Measurements from ENCODE around the gene POLR2E. TPM values are rescaled to one million over a fixed set of nuclear protein-coding genes. Genes with fewer than 3 reads are reported as not detected.

POLR2E gene
- 173 and 184 TPM in 2 replicates for total RNA-seq

GRCh38 chr19:1094978-1095701 is at the start of gene POLR2E:
Gene POLR2E (minus strand): TSS chr19:1095375. CDS start chr19:1095315, 60 bp downstream.
- intact Hi-C loops (cut with micrococcal nuclease): loop anchor here (1.0 to 2.0 kb wide), 3 partner anchors 8 to 146 kb away; partner anchors contain the start of genes ATP5F1D and GPX4
- Mint-ChIP-seq H3K9me3 (no peaks in the 10 kb centered on the region), H3K4me3 (peak within 1 kb of the TSS; percentile 90), H3K36me3 (ENCODE audit: low read depth) (peaks cover 19% of the 10 kb centered on the region), H3K27me3 (no peaks in the 10 kb centered on the region), H3K4me1 (peaks cover 45% of the 10 kb centered on the region), H3K27ac (peak within 1 kb of the TSS; percentile 84)
- POLR2A ChIA-PET: interaction anchor here (0.6 to 2.9 kb wide), 13 partner anchors 9 to 342 kb away, joined by 3 to 48 read pairs (median 4); partner anchors contain the start of genes ABCA7, ARHGAP45, CIRBP and GPX4
- DNase-seq (peak; percentile 98), ATAC-seq (ENCODE audit: low read depth) (peak; percentile 98)
- CTCF ChIA-PET: interaction anchor here (0.7 kb wide), 1 partner anchor 30 kb away, joined by 5 read pairs; no protein-coding TSS in a partner anchor
- no peak for TF ChIP-seq CTCF (IDR thresholded peaks at IDR 0.05)

- Mint-ChIP-seq H3K36me3 (ENCODE audit: low read depth) (peaks cover 47% of the 10 kb centered on the region), H3K9me3 (no peaks in the 10 kb centered on the region), H3K4me1 (no peaks in the 10 kb centered on the region), H3K27ac (no peak overlapping the region), H3K4me3 (no peak overlapping the region), H3K27me3 (no peaks in the 10 kb centered on the region)
- no peak for DNase-seq
- intact Hi-C loops (cut with micrococcal nuclease): no loop called here
- ChIA-PET POLR2A (no interaction called here), CTCF (no interaction called here)
- no peak for ATAC-seq (ENCODE audit: low read depth)
- TF ChIP-seq CTCF (IDR thresholded peaks at IDR 0.05): no peak
Observed at GRCh38 chr19:1144741-1145140, 49.6 kb upstream of the POLR2E start.

- ATAC-seq (ENCODE audit: low read depth) (no peak), DNase-seq (no peak)
- H3K36me3 Mint-ChIP-seq (ENCODE audit: low read depth): peaks cover 49% of the 10 kb centered on the region
- no peak overlapping the region for H3K4me3 Mint-ChIP-seq
- no peak for TF ChIP-seq CTCF (IDR thresholded peaks at IDR 0.05)
- no peaks in the 10 kb centered on the region for H3K9me3 Mint-ChIP-seq
- H3K4me1 Mint-ChIP-seq: no peaks in the 10 kb centered on the region
- H3K27ac Mint-ChIP-seq: no peak overlapping the region
- intact Hi-C loops (cut with micrococcal nuclease): no loop called here
- CTCF ChIA-PET: no interaction called here
- POLR2A ChIA-PET: no interaction called here
- H3K27me3 Mint-ChIP-seq: no peaks in the 10 kb centered on the region
Observed at GRCh38 chr19:1143828-1144399, 48.7 kb upstream of the POLR2E start.

GRCh38 chr19:1141944-1142343 is 46.8 kb upstream of the POLR2E start:
- Mint-ChIP-seq H3K27ac (no peak overlapping the region), H3K4me1 (no peaks in the 10 kb centered on the region), H3K9me3 (no peaks in the 10 kb centered on the region), H3K36me3 (ENCODE audit: low read depth) (peaks cover 48% of the 10 kb centered on the region), H3K27me3 (no peaks in the 10 kb centered on the region), H3K4me3 (no peak overlapping the region)
- no peak for TF ChIP-seq CTCF (IDR thresholded peaks at IDR 0.05)
- CTCF ChIA-PET: no interaction called here
- DNase-seq: no peak
- POLR2A ChIA-PET: no interaction called here
- no peak for ATAC-seq (ENCODE audit: low read depth)
- intact Hi-C loops (cut with micrococcal nuclease): no loop called here

GRCh38 chr19:1140272-1141027 is 45.3 kb upstream of the POLR2E start:
- Mint-ChIP-seq H3K9me3 (no peaks in the 10 kb centered on the region), H3K36me3 (ENCODE audit: low read depth) (peaks cover 39% of the 10 kb centered on the region), H3K4me3 (no peak overlapping the region), H3K27ac (no peak overlapping the region), H3K27me3 (no peaks in the 10 kb centered on the region), H3K4me1 (peaks cover 12% of the 10 kb centered on the region)
- ATAC-seq (ENCODE audit: low read depth) (no peak), DNase-seq (no peak)
- POLR2A ChIA-PET: interaction anchor here (0.7 kb wide), 2 partner anchors 121 to 216 kb away, joined by 3 to 4 read pairs; no protein-coding TSS in a partner anchor
- intact Hi-C loops (cut with micrococcal nuclease): no loop called here
- CTCF ChIA-PET: no interaction called here
- no peak for TF ChIP-seq CTCF (IDR thresholded peaks at IDR 0.05)
